H54 (cell line): ENCODE data around the gene TBC1D5.

Source experiments
- DNase-seq: peaks from one replicate; pipeline ENCODE4 v3.0.0; 2011; ENCODE audit warnings: low spot score, mixed read lengths; ENCODE audit not compliant: insufficient read length
- FAIRE-seq: peaks from 3 replicates; lab custom pipeline; 2011; peaks lifted over from hg19 to GRCh38; lab: Jason Lieb, UNC
- POLR2A ChIP-seq: IDR thresholded peaks from 2 replicates; pipeline ENCODE4 v1.6.1; 2011; ENCODE audit warnings: low read depth, mild to moderate bottlenecking, low read length

TBC1D5 gene

GRCh38 chr3:17118771-17119170 lies 623.7 kb downstream of the TBC1D5 start:
- no peak for TF ChIP-seq POLR2A
- FAIRE-seq (no peak), DNase-seq (no peak)

DNA sequence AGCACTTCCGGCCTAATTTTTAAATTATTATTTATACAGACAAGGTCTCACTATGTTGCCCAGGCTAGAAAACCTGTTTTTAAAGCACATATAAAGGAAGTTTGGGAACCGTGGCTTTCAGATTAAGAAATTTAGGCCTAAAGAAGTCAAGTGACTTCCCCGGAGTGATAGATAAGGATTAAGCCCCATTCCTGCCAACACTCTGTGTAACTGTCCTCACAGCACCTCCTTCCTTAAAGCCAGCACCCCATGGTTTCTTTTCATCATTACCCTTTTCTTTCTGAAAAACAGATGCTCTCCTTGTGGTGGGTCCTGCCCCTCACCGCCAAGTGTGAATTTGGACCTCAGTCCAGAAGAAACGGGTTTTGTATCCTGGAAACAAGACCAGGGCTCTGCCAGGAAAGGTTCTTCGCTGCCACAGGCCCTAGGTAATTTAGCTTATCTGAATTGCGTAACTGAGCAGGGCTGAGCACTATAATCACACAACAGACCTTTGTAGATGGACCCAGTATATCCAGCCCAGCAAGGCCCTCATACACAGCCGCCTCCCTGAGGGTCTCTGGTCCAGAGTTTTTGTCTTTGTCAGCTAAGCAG lies 626.3 kb downstream of the TBC1D5 start:
- DNase-seq: no peak

DNA sequence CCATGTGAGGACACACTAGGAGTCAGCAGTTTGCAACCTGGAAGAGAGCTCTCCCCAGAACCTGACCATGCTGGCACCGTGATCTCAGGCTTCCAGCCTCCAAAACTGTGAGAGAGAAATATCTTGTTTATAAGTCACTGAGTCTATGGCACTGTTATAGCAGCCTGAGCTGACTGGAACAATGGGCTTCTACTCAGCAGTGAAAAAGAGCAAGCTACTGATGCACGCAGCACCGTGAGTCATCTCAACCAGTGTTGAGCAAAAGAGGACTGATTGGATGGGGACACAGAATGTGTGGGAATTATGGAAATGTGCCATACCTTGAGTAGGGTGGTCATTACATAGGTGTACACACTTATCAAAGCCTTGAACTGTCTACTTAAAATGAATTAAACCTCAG lies 627.2 kb downstream of the TBC1D5 start:
- no peak for FAIRE-seq
- no peak for DNase-seq
- no peak for TF ChIP-seq POLR2A

More for the DNA sequence above, 626.3 kb downstream of the TBC1D5 start:
- FAIRE-seq: no peak
- no peak for TF ChIP-seq POLR2A

- TF ChIP-seq POLR2A: no peak
- FAIRE-seq: no peak
- DNase-seq: no peak
These were observed 630.8 kb downstream of the TBC1D5 start for GRCh38 chr3:17111586-17111985.

- DNase-seq (no peak), FAIRE-seq (no peak)
- TF ChIP-seq POLR2A: no peak
These were observed 631.6 kb downstream of the TBC1D5 start for GRCh38 chr3:17110660-17111396.
